SK-N-SH (cell line): ENCODE data around the gene C15orf61. TPM values are rescaled to one million over a fixed set of nuclear protein-coding genes. Genes with fewer than 3 reads are reported as not detected.

Experiments
- CTCF ChIA-PET: fragments of 300-600, 350-600 bp; formaldehyde crosslinking; extraction: SDS; loops from one replicate; lab custom pipeline; 2021; lab: Yijun Ruan, JAX
- POLR2A ChIA-PET: fragments of 350-600 bp; sonication (Branson Sonifier 250); formaldehyde crosslinking; extraction: SDS; loops from one replicate; lab custom pipeline; 2020; ENCODE audit warnings: antibody characterized with exemption, inconsistent platforms; lab: Yijun Ruan, JAX
- DNase-seq: peaks from one replicate; pipeline ENCODE4 v3.0.0; 2012
- H2AFZ ChIP-seq: fragments of 200-600 bp; sonication (generic); 2 replicates; pipeline ENCODE4 v1.8.1; 2016; ENCODE audit warnings: antibody characterized with exemption, mild to moderate bottlenecking, low read depth
- H3F3A ChIP-seq: fragments of 200-600 bp; sonication (generic); replicated peaks from 2 replicates; pipeline ENCODE3; 2016; ENCODE audit warnings: antibody characterized with exemption, mild to moderate bottlenecking; ENCODE audit not compliant: insufficient read depth
- H3K27ac ChIP-seq, 2 experiments: fragments of 200-500 bp in 1 of 2; fragments of 200-600 bp in 1 of 2; sonication (Bioruptor generic) in 1 of 2; sonication (generic), shearing (Covaris generic) in 1 of 2; 2 replicates each; pipeline versions ENCODE4 v1.5.1 to v1.6.1; 2014 to 2016; ENCODE audit warnings: low read depth in 2 of 2, inconsistent platforms in 1 of 2, low read length in 1 of 2, mild to moderate bottlenecking in 1 of 2, mixed read lengths in 1 of 2
- H3K27me3 ChIP-seq: fragments of 200-600 bp; sonication (generic), shearing (Covaris generic); 2 replicates; pipeline ENCODE4 v1.6.1; 2016; ENCODE audit warnings: mixed run types; ENCODE audit not compliant: insufficient read depth
- H3K36me3 ChIP-seq, 2 experiments: fragments of 200-500 bp in 1 of 2; fragments of 200-600 bp in 1 of 2; sonication (Bioruptor generic) in 1 of 2; sonication (generic) in 1 of 2; replicated peaks in 1 of 2; 2 replicates each; pipeline versions ENCODE3 to v1.5.1; 2014 to 2016; ENCODE audit warnings: low read length in 1 of 2, mild to moderate bottlenecking in 1 of 2; ENCODE audit not compliant: insufficient read depth in 2 of 2, control insufficient read depth in 1 of 2
- H3K4me1 ChIP-seq, 2 experiments: fragments of 200-500 bp in 1 of 2; fragments of 200-600 bp in 1 of 2; sonication (Bioruptor generic) in 1 of 2; sonication (generic), shearing (Covaris generic) in 1 of 2; 2 replicates each; pipeline versions ENCODE4 v1.5.1 to v1.6.1; 2014 to 2016; ENCODE audit warnings: low read depth in 1 of 2, low read length in 1 of 2, mixed run types in 1 of 2; ENCODE audit not compliant: insufficient read depth in 2 of 2, control insufficient read depth in 1 of 2
- H3K4me2 ChIP-seq: fragments of 200-600 bp; sonication (generic), shearing (Covaris generic); 2 replicates; pipeline ENCODE4 v1.6.1; 2017; ENCODE audit warnings: mixed run types
- H3K4me3 ChIP-seq, 2 experiments: fragments of 200-500 bp in 1 of 2; fragments of 200-600 bp in 1 of 2; sonication (Bioruptor generic) in 1 of 2; sonication (generic), shearing (Covaris generic) in 1 of 2; 2 replicates each; pipeline versions ENCODE4 v1.5.1 to v1.8.1; 2014 to 2016; ENCODE audit warnings: low read depth in 2 of 2, inconsistent platforms in 1 of 2, low read length in 1 of 2, mild to moderate bottlenecking in 1 of 2, mixed read lengths in 1 of 2, moderate library complexity in 1 of 2
- H3K79me2 ChIP-seq: fragments of 200-600 bp; sonication (generic); 2 replicates; pipeline ENCODE4 v1.8.1; 2017; ENCODE audit warnings: mild to moderate bottlenecking; ENCODE audit not compliant: insufficient read depth
- H3K9ac ChIP-seq: fragments of 200-600 bp; sonication (generic); 2 replicates; pipeline ENCODE4 v1.6.1; 2017; ENCODE audit warnings: mixed run types
- H3K9me2 ChIP-seq: fragments of 200-600 bp; sonication (generic); 2 replicates; pipeline ENCODE4 v1.6.1; 2017; ENCODE audit warnings: mixed run types
- H3K9me3 ChIP-seq: fragments of 200-600 bp; sonication (generic); 2 replicates; pipeline ENCODE4 v1.6.1; 2017; ENCODE audit warnings: mixed run types, mild to moderate bottlenecking, moderate library complexity
- H4K20me1 ChIP-seq: fragments of 200-600 bp; sonication (generic); 2 replicates; pipeline ENCODE4 v1.6.1; 2017; ENCODE audit warnings: mild to moderate bottlenecking, mixed run types; ENCODE audit not compliant: insufficient read depth
- CHD2 ChIP-seq: fragments of 150-350 bp; IDR thresholded peaks from 2 replicates; pipeline ENCODE4 v1.6.1; 2018; ENCODE audit warnings: low read length; ENCODE audit not compliant: partially characterized antibody
- FOXJ3 ChIP-seq: sonication (generic); formaldehyde crosslinking; IDR thresholded peaks from 2 replicates; pipeline ENCODE4 v1.5.1; 2020; ENCODE audit warnings: mild to moderate bottlenecking, missing genetic modification reagents
- FOXM1 ChIP-seq: IDR thresholded peaks from 2 replicates; pipeline ENCODE4 v1.4.0; 2012; ENCODE audit warnings: low read depth, mild to moderate bottlenecking
- JUND ChIP-seq: IDR thresholded peaks from 2 replicates; pipeline ENCODE4 v1.4.0; 2012
- NRF1 ChIP-seq: IDR thresholded peaks from 2 replicates; pipeline ENCODE4 v1.6.1; 2012; ENCODE audit warnings: low read depth, mild to moderate bottlenecking, low read length
- REST ChIP-seq: IDR thresholded peaks from 2 replicates; pipeline ENCODE4 v1.6.1; 2012; ENCODE audit warnings: mild to moderate bottlenecking, low read depth, low read length, moderate library complexity
- RXRA ChIP-seq: IDR thresholded peaks from 2 replicates; pipeline ENCODE4 v1.4.0; 2012; ENCODE audit warnings: low read depth, mild to moderate bottlenecking, borderline replicate concordance
- SIN3A ChIP-seq: IDR thresholded peaks from 2 replicates; pipeline ENCODE4 v1.6.1; 2012; ENCODE audit warnings: low read depth, mild to moderate bottlenecking, low read length, moderate library complexity, borderline replicate concordance
- TCF12 ChIP-seq: IDR thresholded peaks from 2 replicates; pipeline ENCODE4 v1.4.0; 2012
- TEAD4 ChIP-seq: IDR thresholded peaks from 2 replicates; pipeline ENCODE4 v1.4.0; 2012; ENCODE audit warnings: mild to moderate bottlenecking, borderline replicate concordance; ENCODE audit not compliant: insufficient read depth
- YY1 ChIP-seq: IDR thresholded peaks from 2 replicates; pipeline ENCODE4 v1.4.0; 2012; ENCODE audit warnings: low read depth, mild to moderate bottlenecking
- ZBTB33 ChIP-seq: IDR thresholded peaks from 2 replicates; pipeline ENCODE4 v1.4.0; 2012; ENCODE audit warnings: low read depth, borderline replicate concordance
- WGBS: methylation state at CpG from one replicate; pipeline ENCODE4 v1.1.6; 2017; ENCODE audit warnings: low lambda C conversion rate; 5-methylcytosine and 5-hydroxymethylcytosine counted together
- polyA plus RNA-seq, 3 experiments: library from polyadenylated mRNA; depleted of rRNA; stranded (reverse); fragments of >200 nt; gene quantifications; 2 replicates each; pipeline ENCODE4 v1.2.3, GENCODE V29; 2012

Gene C15orf61
- polyA plus RNA-seq, 1 of the 3 experiments (the other 2 are of a cell fraction) = 4.0 TPM

- no peak for DNase-seq
- Histone ChIP-seq H3K4me1 (peaks cover 0 to 4% of the 10 kb centered on the region in 2 experiments; a peak in 2 of 4 replicates), H3K27me3 (no peaks in the 10 kb centered on the region), H2AFZ (no peak overlapping the region), H3K9ac (no peak overlapping the region), H3K9me2 (no peaks in the 10 kb centered on the region)
- no peak for TF ChIP-seq CHD2
- no peak for TF ChIP-seq NRF1
- no peak for TF ChIP-seq FOXM1
- no peak for TF ChIP-seq YY1
- no peak for TF ChIP-seq TCF12
- TF ChIP-seq REST = no peak
- TF ChIP-seq FOXJ3 (CRISPR knock-in tag) = no peak
- no peak for TF ChIP-seq ZBTB33
- TF ChIP-seq TEAD4 = no peak
- no peak for TF ChIP-seq RXRA
- TF ChIP-seq, all 33 proteins: peak for 0
- H3K4me3 ChIP-seq = no peak overlapping the region
- H3K79me2 ChIP-seq = no peaks in the 10 kb centered on the region; the same call in 1 of the 2 replicates
- no peak overlapping the region for H3K4me2 ChIP-seq
- no peaks in the 10 kb centered on the region for H3F3A ChIP-seq
- peaks cover 9 to 25% of the 10 kb centered on the region in 2 experiments for H3K36me3 ChIP-seq
- 94% methylated on average over 3 of the region's 3 CpGs for WGBS
- CTCF ChIA-PET = no interaction called here
- H4K20me1 ChIP-seq = no peaks in the 10 kb centered on the region
- no peaks in the 10 kb centered on the region for H3K9me3 ChIP-seq
- no peak overlapping the region for H3K27ac ChIP-seq
- POLR2A ChIA-PET = no interaction called here
Measured at GRCh38 chr15:67564968-67565345, 44.0 kb downstream of the C15orf61 start.

- H3K9ac ChIP-seq = no peak overlapping the region
- CTCF ChIA-PET = interaction anchor here (0.8 kb wide), 1 partner anchor 12 kb away, joined by 3 read pairs; no protein-coding TSS in a partner anchor
- no peaks in the 10 kb centered on the region for H3K79me2 ChIP-seq
- no peaks in the 10 kb centered on the region for H4K20me1 ChIP-seq
- H3K4me3 ChIP-seq = no peak overlapping the region
- TF ChIP-seq SIN3A = no peak
- no peak for TF ChIP-seq NRF1
- TF ChIP-seq TCF12 = no peak
- TF ChIP-seq JUND = no peak
- POLR2A ChIA-PET = no interaction called here
- no peak overlapping the region for H3K4me2 ChIP-seq
- no peaks in the 10 kb centered on the region for H3K9me3 ChIP-seq
- H3F3A ChIP-seq = no peaks in the 10 kb centered on the region
- H3K9me2 ChIP-seq = no peaks in the 10 kb centered on the region
- H3K27ac ChIP-seq = no peak overlapping the region
- peaks cover 0 to 8% of the 10 kb centered on the region in 2 experiments for H3K36me3 ChIP-seq
- H3K27me3 ChIP-seq = no peaks in the 10 kb centered on the region
- no peaks in the 10 kb centered on the region; a peak in 2 of 4 replicates for H3K4me1 ChIP-seq
- WGBS = 94% methylated on average over 3 of the region's 3 CpGs
- H2AFZ ChIP-seq = no peak overlapping the region
- no peak for DNase-seq
Measured at GRCh38 chr15:67569668-67570067, 48.7 kb downstream of the C15orf61 start.
